AG08395 (cell line): ENCODE measurements around the gene MEGF11.

Experiments used
- DNase-seq: peaks from one replicate; pipeline ENCODE4 v3.0.0; 2012; ENCODE audit warnings: mixed read lengths, low spot score

Gene MEGF11

GRCh38 chr15:66139591-66140207 lies 113.9 kb downstream of the MEGF11 start:
- no peak for DNase-seq

DNA sequence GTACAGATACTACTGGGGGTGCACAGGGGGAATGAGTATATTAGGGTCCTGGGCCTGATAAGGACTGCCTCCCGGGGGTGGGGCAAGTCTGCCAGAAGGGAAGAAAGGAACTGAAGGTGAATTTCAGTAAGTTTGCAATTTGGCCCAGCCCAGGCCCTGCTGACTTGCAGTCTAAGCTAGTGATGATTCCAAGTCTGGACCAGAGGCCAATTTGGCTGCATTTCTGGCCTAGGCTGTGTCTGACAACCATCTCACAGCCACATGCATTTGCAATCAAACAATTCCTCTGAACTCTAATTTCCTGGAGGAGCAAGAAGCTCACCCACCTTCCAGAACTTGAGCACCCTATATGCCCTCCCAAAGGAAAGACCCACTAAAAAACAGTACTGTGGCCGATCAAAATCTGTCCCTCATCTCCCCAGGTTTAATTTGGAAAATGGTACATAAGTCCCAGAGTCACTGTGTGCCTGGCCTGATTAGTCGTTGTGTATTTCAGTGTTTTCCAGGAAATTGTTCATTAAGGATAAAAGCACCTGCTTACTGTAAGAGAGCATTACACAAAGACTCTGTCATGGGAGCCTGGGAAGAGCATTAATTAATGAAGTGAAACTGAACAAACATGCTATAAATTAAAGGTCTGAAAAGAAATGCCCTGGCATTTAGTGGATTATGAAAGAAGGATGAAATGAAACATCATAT lies 114.5 kb downstream of the MEGF11 start:
- DNase-seq = no peak

DNA sequence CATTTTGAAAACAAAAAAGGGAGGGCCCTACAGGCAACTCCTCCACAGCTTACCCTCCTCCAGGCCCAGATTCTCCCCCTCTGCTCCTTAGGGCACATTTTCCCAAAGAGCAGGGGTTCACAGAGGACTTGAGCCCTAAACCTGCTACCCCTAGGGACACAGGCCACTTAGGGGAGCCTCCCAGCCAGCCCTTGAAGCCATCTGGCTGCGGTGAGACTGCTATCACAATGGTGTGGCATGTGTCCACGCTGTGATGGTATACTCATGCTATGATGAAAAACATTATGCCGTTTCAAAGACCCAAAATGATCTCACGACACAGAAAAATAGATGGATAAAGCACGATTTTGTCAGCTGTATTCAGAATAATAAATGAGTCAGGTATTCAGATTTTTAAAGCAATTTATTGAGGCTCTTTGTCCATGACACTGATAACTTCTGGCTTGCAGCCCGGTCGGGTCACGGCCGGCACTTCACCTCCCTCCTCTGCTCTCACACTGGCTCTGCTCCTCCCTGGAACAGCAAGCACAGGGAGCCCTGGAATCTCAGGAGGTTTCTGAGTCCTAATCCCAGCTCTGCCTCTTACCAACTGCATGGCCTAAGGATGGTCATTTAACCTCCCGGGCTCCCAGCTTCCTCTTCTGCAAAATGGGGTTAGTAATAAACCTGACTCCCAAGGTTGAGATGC lies 115.3 kb downstream of the MEGF11 start:
- no peak for DNase-seq

- DNase-seq = no peak
Observed at GRCh38 chr15:66136948-66137347, 116.6 kb downstream of the MEGF11 start.

DNA sequence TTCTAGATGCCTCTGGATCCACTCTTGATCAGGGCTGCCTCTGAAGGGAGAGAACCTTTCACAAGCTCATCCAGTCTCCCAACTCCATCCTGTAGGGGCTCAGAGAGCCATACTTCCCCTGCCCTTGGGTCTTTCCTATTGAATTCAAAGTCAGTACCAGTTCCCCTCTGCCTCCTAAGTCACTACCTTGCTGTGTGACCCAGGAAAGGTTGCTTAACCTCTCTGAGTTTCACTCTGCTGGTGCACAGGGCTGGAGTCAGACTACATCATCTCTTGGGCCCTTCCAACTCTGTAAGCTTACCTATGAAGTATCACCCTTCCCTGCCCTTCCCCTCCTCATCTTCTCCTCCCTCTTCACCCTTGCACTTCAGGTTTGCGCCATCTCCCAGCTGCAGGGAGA lies 117.9 kb downstream of the MEGF11 start:
- no peak for DNase-seq

GRCh38 chr15:66134284-66134683 lies 119.3 kb downstream of the MEGF11 start:
- DNase-seq = no peak

DNA sequence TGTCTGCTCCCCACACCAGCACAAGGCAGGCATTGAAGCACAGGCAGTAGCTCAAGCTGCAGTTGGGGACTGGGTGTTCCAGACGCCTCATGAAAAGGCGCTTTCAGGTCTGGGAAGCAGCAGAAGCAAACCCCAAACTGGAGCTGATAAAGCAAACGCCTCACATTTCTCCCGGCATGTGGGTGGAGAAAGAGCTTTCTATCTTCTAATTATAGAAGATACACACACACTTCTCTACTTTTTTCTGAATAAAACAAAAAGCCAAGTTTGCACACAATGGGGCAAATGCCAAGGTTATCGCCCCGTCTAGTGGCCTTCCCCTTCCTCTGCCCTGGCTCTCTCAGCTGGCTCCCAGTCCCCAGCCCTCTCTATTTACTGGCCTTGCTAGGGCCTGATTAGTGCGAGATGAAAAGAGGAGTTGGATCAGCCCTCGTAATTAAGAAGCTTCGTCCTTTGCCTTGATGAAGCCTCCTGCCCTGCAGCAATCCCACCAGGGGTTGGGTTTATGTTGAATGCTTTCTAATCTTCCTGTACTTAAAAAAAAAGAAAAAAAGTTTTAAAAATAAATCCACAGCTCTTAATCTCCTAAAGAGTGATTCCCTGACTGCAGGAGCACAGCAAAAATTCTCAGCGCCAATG lies 120.2 kb downstream of the MEGF11 start:
- DNase-seq = no peak

- DNase-seq = no peak
Observed at GRCh38 chr15:66132251-66132816, 121.2 kb downstream of the MEGF11 start.

GRCh38 chr15:66131831-66132230 lies 121.7 kb downstream of the MEGF11 start:
- no peak for DNase-seq

DNA sequence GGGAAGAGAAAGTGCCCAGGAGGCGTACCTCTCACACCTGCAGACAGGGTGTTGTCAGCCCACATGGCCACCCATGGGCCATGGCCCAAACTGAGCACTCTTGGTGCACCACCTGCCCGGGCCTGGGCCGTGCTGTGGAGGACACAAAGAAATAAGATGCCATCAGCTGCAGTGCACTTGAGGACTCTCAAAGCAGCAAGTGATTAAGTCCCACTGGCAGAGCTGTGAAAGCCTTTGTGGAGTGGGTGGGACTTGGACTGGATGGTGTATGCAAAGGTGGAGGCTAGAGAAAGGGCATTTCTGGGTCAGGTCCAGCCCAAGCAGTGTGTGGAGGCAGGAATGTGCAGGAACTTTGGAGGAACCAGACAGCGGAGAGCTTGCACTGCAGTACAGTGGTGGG lies 122.3 kb downstream of the MEGF11 start:
- DNase-seq = no peak

DNA sequence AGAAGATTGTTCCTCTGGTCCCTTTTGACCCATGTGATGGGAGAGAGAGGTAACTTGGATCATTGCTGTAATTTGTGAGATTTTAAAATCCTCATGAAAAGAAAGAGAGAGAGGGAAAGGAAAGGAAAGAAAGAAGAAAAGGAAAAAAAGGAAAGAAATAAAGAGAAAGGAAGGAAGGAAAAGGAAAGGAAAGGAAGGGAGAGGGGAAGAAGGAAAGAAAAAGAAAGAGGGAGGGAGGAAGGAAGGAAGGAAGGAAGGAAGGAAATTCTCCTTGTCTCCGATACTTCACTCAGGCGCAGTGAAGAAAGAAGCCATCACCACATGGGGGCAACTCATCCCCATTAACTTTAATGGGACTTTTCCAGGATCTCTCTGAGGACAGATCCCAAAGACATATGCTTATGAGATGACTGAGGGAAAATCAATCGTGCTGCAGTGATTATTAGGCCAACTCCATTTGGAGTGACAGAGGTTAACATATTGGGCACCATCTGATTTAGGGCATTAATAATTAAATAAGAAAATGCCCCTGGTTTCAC lies 123.0 kb downstream of the MEGF11 start:
- DNase-seq = no peak

- no peak for DNase-seq
Observed at GRCh38 chr15:66129586-66129985, 124.0 kb downstream of the MEGF11 start.

DNA sequence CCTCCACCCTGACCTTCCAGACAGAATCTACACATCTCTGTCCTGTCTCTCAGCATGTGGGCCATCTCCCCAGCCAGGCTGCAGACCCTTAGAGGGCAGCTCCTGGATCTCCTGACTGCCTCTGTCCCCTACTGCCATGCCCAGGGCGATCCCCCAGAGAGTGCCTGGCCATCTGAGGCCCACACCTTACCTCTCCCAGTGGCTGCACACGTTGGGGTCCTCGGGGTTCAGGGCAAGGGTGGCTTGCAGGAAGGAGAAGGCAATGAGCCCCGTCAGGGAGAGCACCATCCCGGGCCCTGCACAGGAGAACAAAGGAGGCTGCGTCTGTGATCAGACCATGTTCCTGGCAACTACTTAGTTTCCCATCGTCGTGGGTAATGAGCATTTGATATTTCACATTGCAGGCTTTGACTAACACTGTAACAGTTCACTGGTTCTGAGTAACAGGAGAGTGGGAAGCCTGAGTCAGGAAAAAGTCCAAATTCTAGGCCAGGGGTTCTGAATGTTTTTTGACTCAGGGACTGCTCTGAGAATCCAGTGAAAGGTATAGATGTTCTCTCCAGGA lies 125.4 kb downstream of the MEGF11 start:
- DNase-seq = no peak

- DNase-seq = no peak
Observed at GRCh38 chr15:66126456-66126855, 127.1 kb downstream of the MEGF11 start.

GRCh38 chr15:66126031-66126441 lies 127.5 kb downstream of the MEGF11 start:
- no peak for DNase-seq

GRCh38 chr15:66124651-66125050 lies 128.9 kb downstream of the MEGF11 start:
- no peak for DNase-seq

DNA sequence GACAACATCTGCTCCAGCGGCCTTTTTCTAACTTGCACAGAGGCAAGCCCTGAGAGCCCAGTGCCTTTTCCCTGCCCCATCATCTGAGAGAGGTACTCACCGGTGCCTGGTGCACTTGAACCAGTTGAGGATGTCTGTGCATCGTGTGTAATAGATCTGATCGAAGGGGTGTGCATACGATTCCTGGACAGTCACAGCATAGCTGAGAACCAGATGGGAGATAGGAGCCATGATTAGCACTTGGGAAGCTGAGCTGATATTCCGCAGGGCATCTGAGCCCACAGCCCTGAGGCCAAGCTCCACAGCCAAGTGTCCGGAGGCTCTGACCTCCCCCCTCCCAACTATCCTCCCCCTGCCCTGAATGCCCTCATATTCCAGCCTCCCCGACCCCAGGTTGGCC lies 129.8 kb downstream of the MEGF11 start:
- no peak for DNase-seq

GRCh38 chr15:66120422-66120821 lies 133.1 kb downstream of the MEGF11 start:
- DNase-seq = no peak

DNA sequence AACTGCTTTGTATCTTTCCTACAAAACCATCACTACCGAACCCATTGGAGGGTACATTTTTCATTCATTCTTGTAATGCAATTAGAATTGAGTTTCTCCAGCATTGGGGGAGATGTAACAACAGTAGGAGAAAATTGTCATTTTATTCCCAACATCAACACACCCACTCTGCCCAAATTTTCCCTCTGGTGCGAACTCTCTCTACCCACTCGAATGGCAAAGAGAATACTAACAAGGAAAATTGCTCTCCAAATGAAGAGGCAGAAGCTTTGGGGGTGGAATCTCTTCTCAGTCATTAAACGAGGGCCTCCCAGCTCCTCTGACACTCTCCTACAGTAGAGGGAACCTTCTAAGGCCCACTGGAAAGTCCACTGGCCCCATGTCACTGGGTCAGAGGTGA lies 135.7 kb downstream of the MEGF11 start:
- no peak for DNase-seq

GRCh38 chr15:66115568-66116206 lies 137.9 kb downstream of the MEGF11 start:
- no peak for DNase-seq

- no peak for DNase-seq
Observed at GRCh38 chr15:66114863-66115425, 138.6 kb downstream of the MEGF11 start.
